MCF 10A (cell line): Measurements from ENCODE around the gene TTC34. TPM values are rescaled to one million over a fixed set of nuclear protein-coding genes. Genes with fewer than 3 reads are reported as not detected.
"Not testable (repeated sequence)": the region's sequence is repeated elsewhere in the genome, so short reads cannot be mapped to it uniquely, and the experiment has no call there.

Experiments
- BruUV-seq: library from RNA; stranded (reverse); fragments of 400-500 nt; replicated peaks from 2 replicates; lab custom pipeline; 2021; lab: Mats Ljungman, UMichigan
- CTCF ChIA-PET: fragments of 300-600 bp; sonication (Branson Sonifier 250); formaldehyde crosslinking; extraction: SDS; loops from one replicate; lab custom pipeline; 2021; ENCODE audit warnings: antibody characterized with exemption, inconsistent platforms; lab: Yijun Ruan, JAX
- POLR2A ChIA-PET: fragments of 300-600, 350-650 bp; sonication (Branson Sonifier 250); formaldehyde crosslinking; extraction: SDS; loops from one replicate; lab custom pipeline; 2020; ENCODE audit warnings: antibody characterized with exemption, inconsistent platforms; lab: Yijun Ruan, JAX
- DNase-seq: peaks from one replicate; pipeline ENCODE4 v3.0.0-alpha.2; 2018; ENCODE audit not compliant: unreplicated experiment
- H3K27ac Mint-ChIP-seq: one replicate; pipeline ENCODE4 v1.8.0; 2022; ENCODE audit warnings: mild to moderate bottlenecking, low read depth, mixed read lengths; ENCODE audit not compliant: unreplicated experiment
- H3K27me3 Mint-ChIP-seq: one replicate; pipeline ENCODE4 v1.8.0; 2022; ENCODE audit warnings: mixed read lengths; ENCODE audit not compliant: insufficient read depth, unreplicated experiment
- H3K36me3 Mint-ChIP-seq: one replicate; pipeline ENCODE4 v1.8.0; 2022; ENCODE audit warnings: mild to moderate bottlenecking, moderate library complexity, mixed read lengths; ENCODE audit not compliant: insufficient read depth, unreplicated experiment
- H3K4me1 Mint-ChIP-seq: one replicate; pipeline ENCODE4 v1.8.0; 2022; ENCODE audit warnings: mixed read lengths; ENCODE audit not compliant: insufficient read depth, unreplicated experiment
- H3K4me3 Mint-ChIP-seq: one replicate; pipeline ENCODE4 v1.8.0; 2022; ENCODE audit warnings: mild to moderate bottlenecking, moderate library complexity, mixed read lengths; ENCODE audit not compliant: unreplicated experiment
- H3K9me3 Mint-ChIP-seq: one replicate; pipeline ENCODE4 v1.8.0; 2022; ENCODE audit warnings: mixed read lengths; ENCODE audit not compliant: unreplicated experiment
- CTCF ChIP-seq: fragments of 200-600 bp; IDR thresholded peaks from one replicate; pipeline ENCODE4 v1.8.0; 2022; ENCODE audit warnings: antibody characterized with exemption, mild to moderate bottlenecking; ENCODE audit not compliant: unreplicated experiment
- intact Hi-C: fragments of 100-400 bp; cut with micrococcal nuclease; formaldehyde crosslinking; loops from 2 replicates; pipeline ENCODE4 v1.14.1; 2022
- total RNA-seq: library from RNA; stranded (reverse); gene quantifications from 2 replicates; pipeline ENCODE4 v1.2.3, GENCODE V29; 2022

Gene TTC34
- total RNA-seq, 1 experiment from 2014 or later: 0.47 TPM

- Mint-ChIP-seq H3K27ac (no peak overlapping the region), H3K9me3 (peaks cover 9% of the 10 kb centered on the region), H3K4me3 (no peak overlapping the region), H3K4me1 (no peaks in the 10 kb centered on the region), H3K36me3 (no peaks in the 10 kb centered on the region), H3K27me3 (peaks cover 12% of the 10 kb centered on the region)
- intact Hi-C loops: no loop called here
- no TSS peak for BruUV-seq
- CTCF ChIA-PET: interaction anchor here (1.3 kb wide), 1 partner anchor 32 kb away, joined by 4 read pairs; no protein-coding TSS in a partner anchor
- POLR2A ChIA-PET: no interaction called here
- TF ChIP-seq CTCF: no peak
- no peak for DNase-seq
Measured at GRCh38 chr1:2629627-2630497, 171.6 kb downstream of the TTC34 start.

GRCh38 chr1:2628933-2629626 is 172.4 kb downstream of the TTC34 start:
- no peak overlapping the region for H3K4me3 Mint-ChIP-seq
- ChIA-PET CTCF (interaction anchor here (1.3 kb wide), 1 partner anchor 31 kb away, joined by 4 read pairs; no protein-coding TSS in a partner anchor), POLR2A (no interaction called here)
- peaks cover 9% of the 10 kb centered on the region for H3K9me3 Mint-ChIP-seq
- BruUV-seq: no TSS peak
- intact Hi-C loops: no loop called here
- no peak for DNase-seq
- H3K27ac Mint-ChIP-seq: no peak overlapping the region
- no peaks in the 10 kb centered on the region for H3K36me3 Mint-ChIP-seq
- no peaks in the 10 kb centered on the region for H3K4me1 Mint-ChIP-seq
- peaks cover 12% of the 10 kb centered on the region for H3K27me3 Mint-ChIP-seq
- no peak for TF ChIP-seq CTCF

- no peak for TF ChIP-seq CTCF
- peaks cover 12% of the 10 kb centered on the region for H3K27me3 Mint-ChIP-seq
- DNase-seq: no peak
- intact Hi-C loops: no loop called here
- CTCF ChIA-PET: no interaction called here
- H3K36me3 Mint-ChIP-seq: no peaks in the 10 kb centered on the region
- H3K9me3 Mint-ChIP-seq: peaks cover 9% of the 10 kb centered on the region
- H3K27ac Mint-ChIP-seq: no peak overlapping the region
- H3K4me3 Mint-ChIP-seq: no peak overlapping the region
- no TSS peak for BruUV-seq
- H3K4me1 Mint-ChIP-seq: no peaks in the 10 kb centered on the region
- POLR2A ChIA-PET: no interaction called here
Measured at GRCh38 chr1:2628191-2628932, 173.1 kb downstream of the TTC34 start.

GRCh38 chr1:2627746-2628145 is 173.7 kb downstream of the TTC34 start:
- H3K9me3 Mint-ChIP-seq: peaks cover 9% of the 10 kb centered on the region
- no TSS peak for BruUV-seq
- TF ChIP-seq CTCF: no peak
- H3K36me3 Mint-ChIP-seq: no peaks in the 10 kb centered on the region
- intact Hi-C loops: no loop called here
- POLR2A ChIA-PET: no interaction called here
- H3K27me3 Mint-ChIP-seq: peaks cover 12% of the 10 kb centered on the region
- CTCF ChIA-PET: no interaction called here
- no peaks in the 10 kb centered on the region for H3K4me1 Mint-ChIP-seq
- no peak overlapping the region for H3K27ac Mint-ChIP-seq
- DNase-seq: no peak
- no peak overlapping the region for H3K4me3 Mint-ChIP-seq

- CTCF ChIA-PET, DNase-seq: not testable (repeated sequence)
Measured at GRCh38 chr1:2625748-2626147, 175.7 kb downstream of the TTC34 start.

More at GRCh38 chr1:2625748-2626147, 175.7 kb downstream of the TTC34 start:
- intact Hi-C loops, H3K4me1 Mint-ChIP-seq, H3K27ac Mint-ChIP-seq, H3K36me3 Mint-ChIP-seq, H3K9me3 Mint-ChIP-seq, H3K4me3 Mint-ChIP-seq, BruUV-seq, POLR2A ChIA-PET: not testable (repeated sequence)
- H3K27me3 Mint-ChIP-seq: peaks cover 26% of the 10 kb centered on the region
